ENCODE data around the gene MAPK11. TPM values are rescaled to one million over a fixed set of nuclear protein-coding genes. Genes with fewer than 3 reads are reported as not detected.

MAPK11 gene
- total RNA-seq, 2 donors from 2014 or later = 11.4 to 14.1 TPM

GRCh38 chr22:50282361-50283155, 12.4 kb upstream of the MAPK11 start:
- peak; percentile 90 for DNase-seq (ENCODE audit: low spot score)
- peaks cover 14% of the 10 kb centered on the region for H3K4me1 ChIP-seq (replicated peaks)
- peaks cover 35 to 64% of the 10 kb centered on the region in 2 donors for H3K36me3 ChIP-seq
- no peaks in the 10 kb centered on the region for H3K27me3 ChIP-seq (replicated peaks; ENCODE audit: insufficient read depth)
- peak overlapping the region; percentile 63 to 70 for H3K27ac ChIP-seq
- WGBS = 59% methylated on average over 28 of the region's 45 CpGs
- H3K4me3 ChIP-seq = peak overlapping the region in 1 of 2 donors; percentile 8
- H3K9me3 ChIP-seq = no peaks in the 10 kb centered on the region
- TF ChIP-seq POLR2AphosphoS5 (IDR thresholded peaks at IDR 0.05) = peak; percentile 81
- no peak for TF ChIP-seq POLR2A (IDR thresholded peaks at IDR 0.05)
- no peak for TF ChIP-seq CTCF (IDR thresholded peaks at IDR 0.05)
- intact Hi-C loops (cut with DNase I) = no loop called here

GRCh38 chr22:50281957-50282356, 11.8 kb upstream of the MAPK11 start:
- intact Hi-C loops (cut with DNase I) = no loop called here
- Histone ChIP-seq H3K4me1 (replicated peaks) (peaks cover 14% of the 10 kb centered on the region), H3K36me3 (peaks cover 32 to 57% of the 10 kb centered on the region in 2 donors), H3K9me3 (no peaks in the 10 kb centered on the region), H3K27ac (peak overlapping the region; percentile 63 to 70), H3K4me3 (peak overlapping the region in 1 of 2 donors; percentile 8), H3K27me3 (replicated peaks; ENCODE audit: insufficient read depth) (no peaks in the 10 kb centered on the region)
- DNase-seq (ENCODE audit: low spot score) = no peak
- WGBS = 39% methylated on average over 20 of the region's 25 CpGs
- TF ChIP-seq POLR2A (IDR thresholded peaks at IDR 0.05) (no peak), POLR2AphosphoS5 (IDR thresholded peaks at IDR 0.05) (no peak), CTCF (IDR thresholded peaks at IDR 0.05) (no peak)

GRCh38 chr22:50281384-50281760, 11.2 kb upstream of the MAPK11 start:
- no peak for TF ChIP-seq POLR2AphosphoS5 (IDR thresholded peaks at IDR 0.05)
- TF ChIP-seq CTCF (IDR thresholded peaks at IDR 0.05) = no peak
- TF ChIP-seq POLR2A (IDR thresholded peaks at IDR 0.05) = no peak
- no peaks in the 10 kb centered on the region for H3K9me3 ChIP-seq
- H3K4me1 ChIP-seq (replicated peaks) = peaks cover 14% of the 10 kb centered on the region
- H3K27me3 ChIP-seq (replicated peaks; ENCODE audit: insufficient read depth) = no peaks in the 10 kb centered on the region
- intact Hi-C loops (cut with DNase I) = no loop called here
- H3K36me3 ChIP-seq = peaks cover 31 to 52% of the 10 kb centered on the region in 2 donors
- no peak overlapping the region for H3K4me3 ChIP-seq
- H3K27ac ChIP-seq = peak overlapping the region; percentile 27 to 63
- WGBS = 83% methylated on average over 31 of the region's 36 CpGs
- no peak for DNase-seq (ENCODE audit: low spot score)

GRCh38 chr22:50280708-50281383, 10.7 kb upstream of the MAPK11 start:
- Histone ChIP-seq H3K27me3 (replicated peaks; ENCODE audit: insufficient read depth) (no peaks in the 10 kb centered on the region), H3K4me3 (no peak overlapping the region), H3K36me3 (peaks cover 28 to 47% of the 10 kb centered on the region in 2 donors), H3K27ac (peak overlapping the region in 1 of 2 donors; percentile 63), H3K9me3 (no peaks in the 10 kb centered on the region), H3K4me1 (replicated peaks) (peaks cover 14% of the 10 kb centered on the region)
- 94% methylated on average over 39 of the region's 47 CpGs for WGBS
- intact Hi-C loops (cut with DNase I) = no loop called here
- no peak for DNase-seq (ENCODE audit: low spot score)
- TF ChIP-seq POLR2A (IDR thresholded peaks at IDR 0.05) = no peak
- TF ChIP-seq POLR2AphosphoS5 (IDR thresholded peaks at IDR 0.05) = no peak
- no peak for TF ChIP-seq CTCF (IDR thresholded peaks at IDR 0.05)

Measured in prostate gland (tissue), 2 donors.